ENCODE results near the gene DNAJB11.
"Not testable (repeated sequence)": the region's sequence is repeated elsewhere in the genome, so short reads cannot be mapped to it uniquely, and the experiment has no call there.

The DNAJB11 gene

GRCh38 chr3:186549497-186549896, 21.0 kb upstream of the DNAJB11 start:
- in situ Hi-C loops (cut with MboI; ENCODE audit: low sequenced_read_pairs) = loop anchor here (10.0 kb wide), 1 partner anchor 565 kb away; no protein-coding TSS in a partner anchor

GRCh38 chr3:186551387-186551786, 19.1 kb upstream of the DNAJB11 start:
- in situ Hi-C loops (cut with MboI; ENCODE audit: low sequenced_read_pairs) = no loop called here

GRCh38 chr3:186552408-186553031, 18.0 kb upstream of the DNAJB11 start:
- in situ Hi-C loops (cut with MboI; ENCODE audit: low sequenced_read_pairs) = no loop called here

- in situ Hi-C loops (cut with MboI; ENCODE audit: low sequenced_read_pairs) = no loop called here
Observed at GRCh38 chr3:186564586-186564985, 5.9 kb upstream of the DNAJB11 start.

GRCh38 chr3:186566772-186567071, 3.8 kb upstream of the DNAJB11 start:
- in situ Hi-C loops (cut with MboI; ENCODE audit: low sequenced_read_pairs) = no loop called here

GRCh38 chr3:186567072-186567921, 3.2 kb upstream of the DNAJB11 start, which contains the start of gene TBCCD1:
TBCCD1 (minus strand) TSS chr3:186567339; CDS start chr3:186564329, 3,010 bp downstream.
- in situ Hi-C loops (cut with MboI; ENCODE audit: low sequenced_read_pairs) = no loop called here

GRCh38 chr3:186569361-186569760, 1.2 kb upstream of the DNAJB11 start:
- in situ Hi-C loops (cut with MboI; ENCODE audit: low sequenced_read_pairs) = not testable (repeated sequence)

GRCh38 chr3:186569779-186570095, 783 bp upstream of the DNAJB11 start:
- in situ Hi-C loops (cut with MboI; ENCODE audit: low sequenced_read_pairs) = no loop called here

GRCh38 chr3:186570941-186571643, 572 bp downstream of the DNAJB11 start:
- in situ Hi-C loops (cut with MboI; ENCODE audit: low sequenced_read_pairs) = no loop called here

GRCh38 chr3:186571644-186572013, 1.1 kb downstream of the DNAJB11 start:
- in situ Hi-C loops (cut with MboI; ENCODE audit: low sequenced_read_pairs) = no loop called here

- in situ Hi-C loops (cut with MboI; ENCODE audit: low sequenced_read_pairs) = no loop called here
Observed at GRCh38 chr3:186577521-186577920, 7.0 kb downstream of the DNAJB11 start.

- in situ Hi-C loops (cut with MboI; ENCODE audit: low sequenced_read_pairs) = no loop called here
Observed at GRCh38 chr3:186580785-186581184, 10.3 kb downstream of the DNAJB11 start.

GRCh38 chr3:186582541-186582940, 12.0 kb downstream of the DNAJB11 start:
- in situ Hi-C loops (cut with MboI; ENCODE audit: low sequenced_read_pairs) = no loop called here

- in situ Hi-C loops (cut with MboI; ENCODE audit: low sequenced_read_pairs) = no loop called here
Observed at GRCh38 chr3:186583831-186584230, 13.3 kb downstream of the DNAJB11 start.

GRCh38 chr3:186586245-186586644, 15.7 kb downstream of the DNAJB11 start:
- in situ Hi-C loops (cut with MboI; ENCODE audit: low sequenced_read_pairs) = not testable (repeated sequence)

- in situ Hi-C loops (cut with MboI; ENCODE audit: low sequenced_read_pairs) = no loop called here
Observed at GRCh38 chr3:186587183-186587582, 16.7 kb downstream of the DNAJB11 start.

GRCh38 chr3:186588632-186589031, 18.1 kb downstream of the DNAJB11 start:
- in situ Hi-C loops (cut with MboI; ENCODE audit: low sequenced_read_pairs) = no loop called here

- in situ Hi-C loops (cut with MboI; ENCODE audit: low sequenced_read_pairs) = no loop called here
Observed at GRCh38 chr3:186589121-186589520, 18.6 kb downstream of the DNAJB11 start.

- in situ Hi-C loops (cut with MboI; ENCODE audit: low sequenced_read_pairs) = no loop called here
Observed at GRCh38 chr3:186589856-186590579, 19.5 kb downstream of the DNAJB11 start.

GRCh38 chr3:186590580-186591295, 20.2 kb downstream of the DNAJB11 start:
- in situ Hi-C loops (cut with MboI; ENCODE audit: low sequenced_read_pairs) = no loop called here

- in situ Hi-C loops (cut with MboI; ENCODE audit: low sequenced_read_pairs) = no loop called here
Observed at GRCh38 chr3:186592682-186593081, 22.2 kb downstream of the DNAJB11 start.
